AG09319 (cell line): ENCODE data around the gene PLCH1.

Source experiments
- DNase-seq: peaks from one replicate; pipeline ENCODE4 v3.0.0-alpha.2; 2010; ENCODE audit warnings: low read depth; ENCODE audit errors: extremely low read depth
- CTCF ChIP-seq: IDR thresholded peaks from 2 replicates; pipeline ENCODE4 v1.5.1; 2011; ENCODE audit warnings: low read depth, mild to moderate bottlenecking, inconsistent platforms, low read length, moderate library complexity

PLCH1 gene

DNA sequence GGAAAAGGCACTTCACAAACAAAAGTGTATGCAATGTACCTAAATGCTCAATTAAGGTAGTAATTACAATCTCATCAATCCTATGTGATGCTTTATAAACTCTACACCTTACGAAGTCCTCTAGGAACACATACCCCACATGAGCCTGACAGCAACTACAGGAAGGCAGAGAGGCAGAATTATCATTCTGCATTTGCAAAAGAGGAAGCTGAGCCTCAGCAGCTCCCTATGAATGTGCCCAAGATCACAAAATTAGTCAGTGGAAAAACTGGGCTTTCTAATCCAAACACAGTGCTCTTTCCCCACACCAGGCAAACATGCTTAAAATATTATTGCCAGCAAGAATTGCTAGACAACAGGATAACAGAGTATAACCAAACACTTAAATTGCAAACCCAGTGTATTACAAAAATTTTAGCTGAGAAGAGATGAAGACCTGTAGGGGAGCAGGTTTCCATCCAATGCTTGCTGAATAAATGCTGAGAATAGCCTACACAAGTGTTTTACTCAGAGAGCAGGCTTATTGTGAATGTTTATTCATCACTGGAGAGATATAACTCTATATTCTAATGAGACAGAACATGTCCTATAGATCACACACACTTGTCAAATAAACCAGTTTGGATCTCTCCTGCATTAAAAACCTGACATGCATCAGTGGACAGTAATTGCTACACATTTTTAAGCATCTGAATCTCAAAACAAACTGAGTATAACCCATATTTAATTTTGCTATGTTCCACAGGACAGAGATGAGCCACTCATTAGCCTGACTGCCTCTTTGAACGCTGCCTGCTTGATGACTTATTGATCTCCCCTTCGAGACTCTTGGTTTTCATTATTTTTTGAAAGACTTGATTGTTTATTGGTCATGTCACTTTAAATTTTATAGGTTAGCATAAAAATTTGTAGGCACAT, 62.2 kb downstream of the PLCH1 start:
- TF ChIP-seq CTCF = no peak
- DNase-seq = no peak

DNA sequence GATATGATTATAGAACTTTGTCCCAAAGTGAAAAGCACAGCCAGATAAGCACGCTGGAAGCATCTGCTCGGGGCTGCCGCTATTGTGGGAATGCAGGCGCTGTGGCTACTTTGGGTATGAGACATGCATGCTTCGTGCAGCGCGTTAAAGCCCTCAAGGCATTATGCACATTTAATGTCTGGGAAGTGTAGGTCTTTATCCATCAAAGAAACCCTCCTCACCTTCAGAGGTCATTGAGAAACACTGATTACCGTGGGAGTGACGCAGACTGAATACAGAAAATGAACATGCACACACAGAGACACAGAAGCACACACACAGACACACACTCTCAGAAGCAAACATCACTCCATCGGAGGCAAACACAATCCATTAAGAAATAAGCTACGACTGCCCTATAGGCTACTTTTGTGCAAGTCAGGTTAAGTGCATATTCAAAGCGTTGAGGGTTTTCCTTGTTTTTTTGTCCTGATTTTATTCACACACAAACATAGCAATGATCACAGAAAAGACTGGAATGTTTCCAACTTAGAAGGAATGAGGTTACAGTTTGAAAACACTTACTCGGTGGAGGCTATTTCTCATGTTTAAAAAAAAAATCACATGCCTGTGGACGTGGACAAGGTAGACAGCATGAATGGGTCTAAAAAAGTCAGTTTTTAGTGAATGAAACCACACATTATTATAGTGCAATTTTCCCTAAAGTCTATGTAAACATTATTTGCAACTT, 68.5 kb downstream of the PLCH1 start:
- peak; percentile 22 for DNase-seq
- no peak for TF ChIP-seq CTCF

DNA sequence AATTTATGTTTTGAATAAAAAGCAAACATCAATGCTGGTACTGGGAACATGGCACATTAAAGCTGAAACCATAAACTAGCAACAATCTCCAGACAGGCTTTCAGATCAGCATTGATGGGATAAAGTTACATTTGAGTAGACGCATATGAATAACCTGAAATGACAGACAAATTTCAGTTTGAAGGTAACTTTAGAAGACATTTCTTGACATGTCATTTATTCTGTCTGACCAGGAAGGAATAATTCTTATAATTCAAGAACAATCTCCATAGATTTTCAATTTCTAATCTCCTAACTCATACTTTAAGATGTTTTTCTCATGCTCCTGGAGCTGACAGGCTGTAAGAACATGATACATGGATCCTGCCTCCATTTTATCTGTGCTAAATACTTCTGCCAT, 69.8 kb downstream of the PLCH1 start:
- no peak for DNase-seq

GRCh38 chr3:155673421-155673820, 71.5 kb downstream of the PLCH1 start:
- no peak for DNase-seq
- TF ChIP-seq CTCF = no peak

More for the DNA sequence above, 69.8 kb downstream of the PLCH1 start:
- no peak for TF ChIP-seq CTCF

- no peak for DNase-seq
Observed at GRCh38 chr3:155670335-155670734, 74.5 kb downstream of the PLCH1 start.

DNA sequence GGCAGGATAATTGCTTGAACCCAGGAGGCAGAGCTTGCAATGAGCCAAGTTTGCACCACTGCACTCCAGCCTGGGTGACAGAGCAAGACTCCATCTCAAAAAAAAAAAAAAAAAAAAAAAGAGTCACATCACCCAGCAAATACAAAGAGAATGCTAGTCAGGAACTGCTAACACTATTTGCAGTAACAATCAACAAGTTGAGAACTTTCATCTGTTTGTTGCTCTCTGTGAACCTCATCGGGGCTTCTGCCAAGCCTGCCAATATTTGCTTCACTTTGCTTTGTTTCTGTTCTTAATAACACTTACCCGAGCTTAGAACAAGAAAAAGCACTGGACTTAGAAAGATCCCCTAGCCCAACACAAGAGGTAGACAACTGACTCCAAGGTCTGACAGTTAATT, 76.9 kb downstream of the PLCH1 start:
- no peak for TF ChIP-seq CTCF
- DNase-seq = no peak

More at GRCh38 chr3:155670335-155670734, 74.5 kb downstream of the PLCH1 start:
- TF ChIP-seq CTCF = no peak
